Karpas-422 (cell line): ENCODE measurements around the gene BNIP1. TPM values are rescaled to one million over a fixed set of nuclear protein-coding genes. Genes with fewer than 3 reads are reported as not detected.
"Not testable (repeated sequence)": the region's sequence is repeated elsewhere in the genome, so short reads cannot be mapped to it uniquely, and the experiment has no call there.

Experiments used
- DNase-seq: peaks from one replicate; pipeline ENCODE4 v3.0.0-alpha.2; 2015
- H2AFZ ChIP-seq: fragments of 200-600 bp; sonication (generic); 2 replicates; pipeline ENCODE4 v1.6.1; 2014; ENCODE audit warnings: antibody characterized with exemption, low read length, mixed read lengths
- H3K27ac ChIP-seq: fragments of 200-600 bp; sonication (generic); 2 replicates; pipeline ENCODE4 v1.5.1; 2014; ENCODE audit warnings: mild to moderate bottlenecking, low read length, moderate library complexity
- H3K27me3 ChIP-seq: fragments of 200-600 bp; sonication (generic); 2 replicates; pipeline ENCODE4 v1.6.1; 2014; ENCODE audit warnings: low read length, mixed read lengths
- H3K36me3 ChIP-seq: fragments of 200-600 bp; sonication (generic); 2 replicates; pipeline ENCODE4 v1.6.1; 2014; ENCODE audit warnings: low read length, mixed read lengths; ENCODE audit not compliant: insufficient read depth
- H3K4me1 ChIP-seq: fragments of 200-600 bp; sonication (generic); 2 replicates; pipeline ENCODE4 v1.6.1; 2014; ENCODE audit warnings: mild to moderate bottlenecking, low read length, mixed read lengths
- H3K4me2 ChIP-seq: fragments of 200-600 bp; sonication (generic); 2 replicates; pipeline ENCODE4 v1.6.1; 2014; ENCODE audit warnings: low read length, low read depth, mild to moderate bottlenecking; ENCODE audit not compliant: poor library complexity, severe bottlenecking
- H3K4me3 ChIP-seq: fragments of 200-600 bp; sonication (generic); 2 replicates; pipeline ENCODE4 v1.5.1; 2014; ENCODE audit warnings: mild to moderate bottlenecking, antibody characterized with exemption, low read length, mixed read lengths
- H3K79me2 ChIP-seq: fragments of 200-600 bp; sonication (generic); 2 replicates; pipeline ENCODE4 v1.6.1; 2014; ENCODE audit warnings: mild to moderate bottlenecking, low read length, mixed read lengths
- H3K9ac ChIP-seq: fragments of 200-600 bp; sonication (generic); 2 replicates; pipeline ENCODE4 v1.6.0; 2014; ENCODE audit warnings: low read length
- H3K9me2 ChIP-seq: fragments of 200-600 bp; sonication (generic), shearing (Covaris generic); replicated peaks from 2 replicates; pipeline ENCODE4 v1.6.0; 2014; ENCODE audit warnings: mild to moderate bottlenecking, low read length, moderate library complexity; ENCODE audit not compliant: insufficient read depth
- H3K9me3 ChIP-seq: fragments of 300-700, 200-600 bp; sonication (generic); 2 replicates; pipeline ENCODE4 v1.6.1; 2014; ENCODE audit warnings: low read length, mixed read lengths
- H4K20me1 ChIP-seq: fragments of 200-600 bp; sonication (generic); 2 replicates; pipeline ENCODE4 v1.6.1; 2014; ENCODE audit warnings: mild to moderate bottlenecking, antibody characterized with exemption, low read length, low read depth; ENCODE audit not compliant: insufficient read depth
- total RNA-seq: library from RNA; depleted of rRNA; stranded (reverse); fragments of >200 nt; shearing (Covaris generic); gene quantifications from 2 replicates; pipeline ENCODE4 v1.2.3, GENCODE V29; 2014; ENCODE audit warnings: low replicate concordance

Gene BNIP1
- total RNA-seq, 1 experiment from 2014 or later = 15.1 TPM

- not testable (repeated sequence) for H3K9me3 ChIP-seq, H3K9ac ChIP-seq, H4K20me1 ChIP-seq, H3K27me3 ChIP-seq, H3K36me3 ChIP-seq, H2AFZ ChIP-seq, H3K4me2 ChIP-seq, H3K9me2 ChIP-seq, H3K79me2 ChIP-seq, H3K4me3 ChIP-seq, H3K27ac ChIP-seq, H3K4me1 ChIP-seq, DNase-seq
These were observed 10.3 kb downstream of the BNIP1 start for GRCh38 chr5:173154619-173155018.

DNA sequence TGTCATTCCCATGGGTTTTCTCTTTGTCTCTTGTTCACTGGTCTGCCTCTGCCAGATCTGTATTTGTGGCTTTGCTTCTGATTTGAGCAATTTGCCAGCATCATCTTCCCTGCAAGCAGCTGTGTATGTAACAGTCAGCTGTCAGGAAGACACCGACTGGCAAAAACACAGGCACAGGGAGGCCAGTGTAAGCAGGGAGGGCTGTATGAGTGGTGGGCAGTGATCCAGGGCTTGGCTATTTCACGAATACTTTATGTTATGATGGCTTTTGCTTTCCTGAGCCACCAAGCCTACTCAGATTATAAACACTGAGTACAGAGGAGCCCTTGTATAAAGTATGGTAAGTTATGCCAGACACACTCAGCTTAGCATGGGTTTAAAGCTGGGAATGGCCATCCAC lies 11.6 kb downstream of the BNIP1 start:
- H3K27me3 ChIP-seq = no peaks in the 10 kb centered on the region
- H3K4me1 ChIP-seq = no peaks in the 10 kb centered on the region
- DNase-seq = no peak
- no peak overlapping the region for H3K9ac ChIP-seq
- H3K9me2 ChIP-seq = no peaks in the 10 kb centered on the region
- peaks cover 6% of the 10 kb centered on the region for H3K36me3 ChIP-seq
- H3K79me2 ChIP-seq = no peaks in the 10 kb centered on the region; the same call in 1 of the 2 replicates
- no peak overlapping the region for H2AFZ ChIP-seq
- H3K4me2 ChIP-seq = no peak overlapping the region
- no peaks in the 10 kb centered on the region for H4K20me1 ChIP-seq
- no peak overlapping the region for H3K27ac ChIP-seq
- no peaks in the 10 kb centered on the region for H3K9me3 ChIP-seq
- H3K4me3 ChIP-seq = no peak overlapping the region

DNA sequence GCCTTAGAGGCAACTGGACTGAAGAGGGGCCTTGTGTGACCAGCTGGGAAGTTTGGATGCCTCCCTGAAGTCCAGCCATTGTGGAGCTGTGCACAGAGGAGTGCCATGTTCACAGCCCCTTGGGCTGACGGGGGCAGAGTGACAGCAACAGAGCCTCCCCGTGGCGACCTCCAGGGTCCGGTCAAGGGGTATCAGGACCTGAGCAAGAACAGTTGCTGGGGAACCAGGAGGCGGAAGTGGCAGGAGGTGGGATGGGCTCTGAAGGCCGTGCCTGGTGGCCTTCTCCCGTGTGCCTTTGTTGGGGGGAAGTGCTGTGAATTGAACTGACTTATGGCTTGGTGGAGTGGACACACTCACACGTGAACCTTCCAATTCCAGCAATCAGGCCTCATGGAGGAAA lies 14.0 kb downstream of the BNIP1 start:
- Histone ChIP-seq H4K20me1 (no peaks in the 10 kb centered on the region), H3K27me3 (no peaks in the 10 kb centered on the region), H3K79me2 (no peaks in the 10 kb centered on the region), H2AFZ (no peak overlapping the region), H3K9me2 (no peaks in the 10 kb centered on the region), H3K36me3 (no peaks in the 10 kb centered on the region), H3K9ac (no peak overlapping the region), H3K27ac (no peak overlapping the region), H3K4me2 (no peak overlapping the region), H3K9me3 (no peaks in the 10 kb centered on the region), H3K4me1 (no peaks in the 10 kb centered on the region), H3K4me3 (no peak overlapping the region)
- no peak for DNase-seq

DNA sequence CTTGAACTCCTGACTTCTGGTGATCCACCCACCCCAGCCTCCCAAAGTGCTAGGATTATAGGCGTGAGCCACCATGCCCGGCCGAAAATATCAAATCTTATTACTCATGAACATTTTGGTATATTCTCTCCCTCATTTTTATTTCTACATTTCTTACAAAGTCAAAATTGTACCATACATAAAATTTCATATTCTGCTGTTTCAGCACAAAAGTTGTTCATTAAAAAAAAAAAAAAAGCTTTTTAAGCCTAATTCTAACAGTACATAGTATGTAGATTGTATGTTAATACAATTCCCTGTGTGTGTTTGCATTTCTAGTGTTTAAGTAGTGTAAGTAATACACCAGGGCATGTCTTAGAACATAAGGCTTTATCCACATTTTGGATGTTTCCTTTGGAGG lies 14.9 kb downstream of the BNIP1 start:
- Histone ChIP-seq H3K4me2 (no peak overlapping the region), H3K79me2 (no peaks in the 10 kb centered on the region), H2AFZ (no peak overlapping the region), H3K9ac (no peak overlapping the region), H3K27ac (no peak overlapping the region), H3K9me3 (no peaks in the 10 kb centered on the region), H3K4me3 (no peak overlapping the region), H3K4me1 (no peaks in the 10 kb centered on the region), H4K20me1 (no peaks in the 10 kb centered on the region), H3K27me3 (no peaks in the 10 kb centered on the region), H3K36me3 (no peaks in the 10 kb centered on the region), H3K9me2 (no peaks in the 10 kb centered on the region)
- no peak for DNase-seq

DNA sequence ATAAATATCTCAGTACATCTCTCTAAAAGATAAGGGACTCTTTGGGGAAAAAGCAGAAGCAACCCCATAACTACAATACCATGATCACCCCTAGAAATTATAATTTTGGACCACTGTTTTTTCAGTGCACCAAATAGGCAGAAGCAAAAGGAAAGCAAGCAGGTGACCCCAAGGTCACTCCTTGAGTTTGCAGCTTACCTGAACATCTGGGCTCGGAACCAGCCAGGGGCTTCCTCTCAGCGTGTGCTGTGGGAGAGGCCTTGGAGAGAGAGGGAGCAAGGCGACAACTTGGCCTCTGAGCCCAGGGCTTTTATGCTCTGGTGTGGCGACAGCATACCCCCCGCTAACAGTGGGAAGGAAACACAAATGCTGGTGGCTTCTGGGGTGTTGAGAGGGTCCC lies 16.8 kb downstream of the BNIP1 start:
- DNase-seq = no peak
- Histone ChIP-seq H3K9me3 (no peaks in the 10 kb centered on the region), H3K36me3 (no peaks in the 10 kb centered on the region), H4K20me1 (no peaks in the 10 kb centered on the region), H3K9me2 (no peaks in the 10 kb centered on the region), H3K4me1 (no peaks in the 10 kb centered on the region), H3K9ac (no peak overlapping the region), H3K79me2 (no peaks in the 10 kb centered on the region), H2AFZ (no peak overlapping the region), H3K4me2 (no peak overlapping the region), H3K27me3 (no peaks in the 10 kb centered on the region), H3K27ac (no peak overlapping the region), H3K4me3 (no peak overlapping the region)

- H3K9me2 ChIP-seq = no peaks in the 10 kb centered on the region
- no peak overlapping the region for H3K27ac ChIP-seq
- no peaks in the 10 kb centered on the region for H4K20me1 ChIP-seq
- no peaks in the 10 kb centered on the region for H3K36me3 ChIP-seq
- H3K4me2 ChIP-seq = no peak overlapping the region
- no peaks in the 10 kb centered on the region for H3K27me3 ChIP-seq
- no peak overlapping the region for H3K9ac ChIP-seq
- no peak overlapping the region for H3K4me3 ChIP-seq
- DNase-seq = peak; percentile 35
- H3K9me3 ChIP-seq = no peaks in the 10 kb centered on the region
- no peak overlapping the region for H2AFZ ChIP-seq
- no peaks in the 10 kb centered on the region for H3K79me2 ChIP-seq
- H3K4me1 ChIP-seq = no peaks in the 10 kb centered on the region
These were observed 18.9 kb downstream of the BNIP1 start for GRCh38 chr5:173163219-173163618.

- no peak for DNase-seq
- Histone ChIP-seq H3K27ac (no peak overlapping the region), H3K79me2 (no peaks in the 10 kb centered on the region)
These were observed 21.1 kb downstream of the BNIP1 start for GRCh38 chr5:173165177-173166016.

DNA sequence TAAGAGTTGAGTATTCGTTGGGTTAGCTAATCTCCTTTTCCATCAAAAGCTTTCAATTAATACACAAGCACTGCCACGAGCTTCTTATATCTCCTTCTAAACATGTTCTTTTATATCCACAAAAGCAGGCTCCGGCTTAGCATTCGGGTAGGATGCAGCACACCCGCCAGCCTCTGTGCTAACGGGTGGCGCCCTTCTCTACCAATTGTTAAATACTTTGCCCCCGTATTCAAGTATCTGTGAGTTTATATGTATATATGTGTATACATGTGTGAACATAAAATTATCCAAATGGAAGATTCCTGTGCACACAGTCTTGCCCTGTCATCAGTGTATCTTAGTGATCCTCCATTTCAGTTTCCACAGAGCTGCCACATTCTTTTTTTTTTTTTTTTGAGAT lies 27.8 kb downstream of the BNIP1 start:
- DNase-seq = no peak
- H3K4me2 ChIP-seq = no peak overlapping the region

More at GRCh38 chr5:173165177-173166016, 21.1 kb downstream of the BNIP1 start:
- Histone ChIP-seq H3K27me3 (no peaks in the 10 kb centered on the region), H3K36me3 (no peaks in the 10 kb centered on the region), H3K4me3 (no peak overlapping the region), H4K20me1 (no peaks in the 10 kb centered on the region), H3K4me2 (no peak overlapping the region), H3K9ac (no peak overlapping the region), H2AFZ (no peak overlapping the region), H3K4me1 (no peaks in the 10 kb centered on the region), H3K9me2 (no peaks in the 10 kb centered on the region), H3K9me3 (no peaks in the 10 kb centered on the region)

More for the DNA sequence above, 27.8 kb downstream of the BNIP1 start:
- Histone ChIP-seq H3K79me2 (no peaks in the 10 kb centered on the region), H3K9me3 (no peaks in the 10 kb centered on the region), H4K20me1 (no peaks in the 10 kb centered on the region), H3K4me1 (no peaks in the 10 kb centered on the region), H3K36me3 (no peaks in the 10 kb centered on the region), H3K9ac (no peak overlapping the region), H3K9me2 (no peaks in the 10 kb centered on the region), H3K4me3 (no peak overlapping the region), H3K27ac (no peak overlapping the region), H2AFZ (no peak overlapping the region), H3K27me3 (no peaks in the 10 kb centered on the region)
